NB4 (cell line): ENCODE measurements around the gene ARID4A.

ENCODE experiments used
- POLR2A ChIP-seq: IDR thresholded peaks from 2 replicates; pipeline ENCODE4 v1.6.1; 2011; ENCODE audit warnings: mild to moderate bottlenecking; ENCODE audit not compliant: insufficient read length; ENCODE audit errors: extremely low read depth
- TF ChIP-seq, protein P1 (sequence below): IDR thresholded peaks from one replicate; pipeline ENCODE4 v1.5.1; 2012; ENCODE audit warnings: low read depth, low read length
- TF ChIP-seq, protein P2 (sequence below): IDR thresholded peaks from 2 replicates; pipeline ENCODE4 v1.6.1; 2011; ENCODE audit warnings: low read depth, low read length

DNA sequence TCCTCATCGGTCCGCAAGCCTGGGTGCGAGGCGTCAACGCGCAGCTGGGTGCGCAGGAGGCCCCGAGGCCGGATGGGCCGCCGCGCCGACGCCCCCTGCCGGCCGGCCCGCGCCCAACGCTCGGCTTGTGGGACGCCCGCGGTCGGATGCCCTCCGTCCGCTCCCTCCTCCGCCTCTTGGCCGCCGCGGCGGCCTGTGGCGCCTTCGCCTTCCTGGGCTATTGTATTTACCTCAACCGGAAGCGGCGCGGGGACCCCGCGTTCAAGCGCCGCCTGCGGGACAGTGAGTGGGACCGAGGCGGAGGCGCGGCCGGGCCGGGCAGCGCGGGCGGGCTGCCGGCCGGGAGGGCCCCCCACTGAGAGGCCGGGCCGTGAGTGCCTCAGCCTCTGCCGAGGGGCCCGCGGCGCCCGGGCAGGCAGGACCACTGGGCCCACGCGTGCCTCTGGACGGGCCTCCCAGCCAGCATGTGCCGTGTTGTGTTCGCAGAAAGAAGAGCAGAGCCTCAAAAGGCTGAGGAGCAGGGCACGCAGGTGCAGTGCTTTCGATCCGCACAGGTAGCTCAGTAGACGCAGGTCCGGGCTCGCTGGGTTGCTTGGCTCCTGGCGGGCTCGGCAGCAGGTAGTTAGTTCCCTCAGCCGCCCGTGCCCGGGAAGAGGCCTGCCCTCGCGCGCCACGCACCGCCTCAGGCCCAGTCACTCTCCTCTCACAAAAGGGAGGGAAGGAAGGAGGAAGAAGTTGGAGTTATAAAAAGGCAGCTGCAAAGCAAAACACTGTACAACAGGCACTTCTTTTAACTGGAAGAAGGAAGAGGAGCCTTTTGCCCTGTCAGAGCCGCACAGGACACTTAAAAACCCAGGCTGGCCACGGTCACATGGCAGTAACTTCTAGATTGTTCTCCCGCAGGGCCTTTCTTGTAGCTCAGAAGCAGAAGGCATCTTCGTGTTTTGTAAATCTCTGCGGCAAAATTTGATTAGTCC, 97.7 kb downstream of the ARID4A start, which contains the start of gene TOMM20L:
- TF ChIP-seq, protein P1, sequence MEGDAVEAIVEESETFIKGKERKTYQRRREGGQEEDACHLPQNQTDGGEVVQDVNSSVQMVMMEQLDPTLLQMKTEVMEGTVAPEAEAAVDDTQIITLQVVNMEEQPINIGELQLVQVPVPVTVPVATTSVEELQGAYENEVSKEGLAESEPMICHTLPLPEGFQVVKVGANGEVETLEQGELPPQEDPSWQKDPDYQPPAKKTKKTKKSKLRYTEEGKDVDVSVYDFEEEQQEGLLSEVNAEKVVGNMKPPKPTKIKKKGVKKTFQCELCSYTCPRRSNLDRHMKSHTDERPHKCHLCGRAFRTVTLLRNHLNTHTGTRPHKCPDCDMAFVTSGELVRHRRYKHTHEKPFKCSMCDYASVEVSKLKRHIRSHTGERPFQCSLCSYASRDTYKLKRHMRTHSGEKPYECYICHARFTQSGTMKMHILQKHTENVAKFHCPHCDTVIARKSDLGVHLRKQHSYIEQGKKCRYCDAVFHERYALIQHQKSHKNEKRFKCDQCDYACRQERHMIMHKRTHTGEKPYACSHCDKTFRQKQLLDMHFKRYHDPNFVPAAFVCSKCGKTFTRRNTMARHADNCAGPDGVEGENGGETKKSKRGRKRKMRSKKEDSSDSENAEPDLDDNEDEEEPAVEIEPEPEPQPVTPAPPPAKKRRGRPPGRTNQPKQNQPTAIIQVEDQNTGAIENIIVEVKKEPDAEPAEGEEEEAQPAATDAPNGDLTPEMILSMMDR = peak; percentile 31
- TF ChIP-seq, protein P2, sequence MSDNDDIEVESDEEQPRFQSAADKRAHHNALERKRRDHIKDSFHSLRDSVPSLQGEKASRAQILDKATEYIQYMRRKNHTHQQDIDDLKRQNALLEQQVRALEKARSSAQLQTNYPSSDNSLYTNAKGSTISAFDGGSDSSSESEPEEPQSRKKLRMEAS = peak; percentile 79
- TF ChIP-seq POLR2A = peak; percentile 42
